ENCODE results near the gene GET4. TPM values are rescaled to one million over a fixed set of nuclear protein-coding genes. Genes with fewer than 3 reads are reported as not detected.
A peak's percentile ranks its signal among the peaks of the same experiment; 100 is the strongest.

GET4 gene
- total and polyA plus RNA-seq, 2 experiments from 2014 or later, result 55.0 to 75.4 TPM

DNA sequence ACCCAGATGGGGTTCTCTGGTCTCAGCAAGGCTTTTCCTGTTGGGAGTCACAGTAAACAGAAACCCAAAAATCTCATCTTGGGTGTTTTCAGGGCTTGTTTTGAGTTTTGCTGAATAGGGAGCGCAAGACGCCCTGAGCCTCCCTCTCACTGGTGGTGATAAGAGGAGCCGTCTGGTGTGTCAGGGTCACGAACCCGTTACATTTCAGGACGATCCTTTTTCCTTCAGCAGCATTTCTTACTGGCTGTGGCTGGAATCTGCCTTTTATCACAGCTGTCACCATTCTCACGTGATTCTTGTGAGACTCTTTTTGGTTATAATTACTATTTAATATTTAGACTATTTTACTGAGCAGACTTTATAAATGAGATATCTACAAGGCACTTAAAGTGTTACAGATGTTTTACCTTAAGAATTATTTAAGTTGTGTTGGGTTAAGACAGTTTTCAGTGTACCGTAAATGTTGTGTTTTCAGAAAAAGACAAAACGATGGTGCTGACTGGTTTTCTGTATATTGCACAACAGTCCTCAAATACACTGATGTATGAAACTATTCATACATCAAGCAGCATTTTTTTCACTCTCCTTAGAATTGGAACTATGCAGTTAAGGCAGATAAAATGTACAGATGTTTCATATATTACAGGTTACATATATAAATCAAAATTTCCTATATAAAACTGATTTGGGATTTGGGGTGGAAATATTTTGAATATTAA is 2.2 kb upstream of the GET4 start:
- TF ChIP-seq, protein P1, sequence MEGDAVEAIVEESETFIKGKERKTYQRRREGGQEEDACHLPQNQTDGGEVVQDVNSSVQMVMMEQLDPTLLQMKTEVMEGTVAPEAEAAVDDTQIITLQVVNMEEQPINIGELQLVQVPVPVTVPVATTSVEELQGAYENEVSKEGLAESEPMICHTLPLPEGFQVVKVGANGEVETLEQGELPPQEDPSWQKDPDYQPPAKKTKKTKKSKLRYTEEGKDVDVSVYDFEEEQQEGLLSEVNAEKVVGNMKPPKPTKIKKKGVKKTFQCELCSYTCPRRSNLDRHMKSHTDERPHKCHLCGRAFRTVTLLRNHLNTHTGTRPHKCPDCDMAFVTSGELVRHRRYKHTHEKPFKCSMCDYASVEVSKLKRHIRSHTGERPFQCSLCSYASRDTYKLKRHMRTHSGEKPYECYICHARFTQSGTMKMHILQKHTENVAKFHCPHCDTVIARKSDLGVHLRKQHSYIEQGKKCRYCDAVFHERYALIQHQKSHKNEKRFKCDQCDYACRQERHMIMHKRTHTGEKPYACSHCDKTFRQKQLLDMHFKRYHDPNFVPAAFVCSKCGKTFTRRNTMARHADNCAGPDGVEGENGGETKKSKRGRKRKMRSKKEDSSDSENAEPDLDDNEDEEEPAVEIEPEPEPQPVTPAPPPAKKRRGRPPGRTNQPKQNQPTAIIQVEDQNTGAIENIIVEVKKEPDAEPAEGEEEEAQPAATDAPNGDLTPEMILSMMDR (IDR thresholded peaks at IDR 0.05; ENCODE audit: low read depth, low read length), result no peak
- Histone ChIP-seq H3K27me3 (no peaks in the 10 kb centered on the region), H3K27ac (peak overlapping the region; percentile 85), H3K4me1 (ENCODE audit: low read depth) (peaks cover 19% of the 10 kb centered on the region), H3K4me3 (no peak overlapping the region), H3K9me3 (ENCODE audit: low read depth) (no peaks in the 10 kb centered on the region), H3K36me3 (peaks cover 17% of the 10 kb centered on the region)
- DNase-seq (ENCODE audit: low read depth in 1 of 2, low spot score in 1 of 2), result peak; percentile 52 to 56

- no peaks in the 10 kb centered on the region for H3K9me3 ChIP-seq (ENCODE audit: low read depth)
- DNase-seq (ENCODE audit: low read depth in 1 of 2, low spot score in 1 of 2), result no peak
- peaks cover 10% of the 10 kb centered on the region for H3K36me3 ChIP-seq
- H3K4me3 ChIP-seq, result no peak overlapping the region
- peak overlapping the region; percentile 85 for H3K27ac ChIP-seq
- H3K4me1 ChIP-seq (ENCODE audit: low read depth), result peaks cover 19% of the 10 kb centered on the region
- TF ChIP-seq, protein P1 (IDR thresholded peaks at IDR 0.05; ENCODE audit: low read depth, low read length), result no peak
- H3K27me3 ChIP-seq, result no peaks in the 10 kb centered on the region
Measured at GRCh38 chr7:875051-875450, 1.3 kb upstream of the GET4 start.

DNA sequence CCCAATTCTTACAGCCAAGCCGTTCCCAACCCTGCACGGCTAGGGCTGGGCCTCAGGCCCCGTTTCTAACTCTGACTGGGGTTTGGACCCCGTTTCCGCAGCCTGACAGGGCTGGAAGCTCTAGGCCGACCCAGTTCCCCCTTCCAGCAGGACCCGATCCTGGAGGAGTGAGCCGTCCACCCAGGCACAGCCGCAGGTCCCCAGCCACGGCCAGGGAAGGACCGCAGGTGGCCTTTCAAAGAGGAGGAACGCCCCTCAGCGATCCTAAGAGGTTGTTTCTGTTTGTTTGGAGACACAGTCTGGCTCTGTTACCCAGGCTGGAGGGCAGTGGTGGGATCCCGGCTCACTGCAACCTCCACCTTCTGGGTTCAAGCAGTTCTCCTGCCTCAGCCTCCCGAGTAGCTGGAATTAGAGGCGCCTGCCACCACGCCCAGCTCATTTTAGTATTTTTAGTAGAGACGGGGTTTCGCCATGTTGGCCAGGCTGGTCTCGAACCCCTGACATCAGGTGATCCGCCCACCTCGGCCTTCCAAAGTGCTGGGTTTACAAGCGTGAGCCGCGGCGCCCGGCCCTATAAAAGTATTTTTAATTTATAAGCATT is 778 bp upstream of the GET4 start:
- Histone ChIP-seq H3K27ac (peak overlapping the region; percentile 85), H3K4me3 (no peak overlapping the region), H3K27me3 (no peaks in the 10 kb centered on the region), H3K36me3 (peaks cover 10% of the 10 kb centered on the region), H3K9me3 (ENCODE audit: low read depth) (no peaks in the 10 kb centered on the region), H3K4me1 (ENCODE audit: low read depth) (peaks cover 19% of the 10 kb centered on the region)
- DNase-seq (ENCODE audit: low read depth in 1 of 2, low spot score in 1 of 2), result no peak
- TF ChIP-seq, protein P1 (IDR thresholded peaks at IDR 0.05; ENCODE audit: low read depth, low read length), result no peak

GRCh38 chr7:876972-877311 is 588 bp downstream of the GET4 start:
- TF ChIP-seq, protein P1 (IDR thresholded peaks at IDR 0.05; ENCODE audit: low read depth, low read length), result no peak
- H3K4me3 ChIP-seq, result peak overlapping the region; percentile 98
- peaks cover 9% of the 10 kb centered on the region for H3K36me3 ChIP-seq
- H3K4me1 ChIP-seq (ENCODE audit: low read depth), result peaks cover 19% of the 10 kb centered on the region
- H3K27me3 ChIP-seq, result no peaks in the 10 kb centered on the region
- peak in 1 of 2 donors; percentile 21 for DNase-seq (ENCODE audit: low read depth in 1 of 2, low spot score in 1 of 2)
- H3K9me3 ChIP-seq (ENCODE audit: low read depth), result no peaks in the 10 kb centered on the region
- peak overlapping the region; percentile 90 for H3K27ac ChIP-seq

DNA sequence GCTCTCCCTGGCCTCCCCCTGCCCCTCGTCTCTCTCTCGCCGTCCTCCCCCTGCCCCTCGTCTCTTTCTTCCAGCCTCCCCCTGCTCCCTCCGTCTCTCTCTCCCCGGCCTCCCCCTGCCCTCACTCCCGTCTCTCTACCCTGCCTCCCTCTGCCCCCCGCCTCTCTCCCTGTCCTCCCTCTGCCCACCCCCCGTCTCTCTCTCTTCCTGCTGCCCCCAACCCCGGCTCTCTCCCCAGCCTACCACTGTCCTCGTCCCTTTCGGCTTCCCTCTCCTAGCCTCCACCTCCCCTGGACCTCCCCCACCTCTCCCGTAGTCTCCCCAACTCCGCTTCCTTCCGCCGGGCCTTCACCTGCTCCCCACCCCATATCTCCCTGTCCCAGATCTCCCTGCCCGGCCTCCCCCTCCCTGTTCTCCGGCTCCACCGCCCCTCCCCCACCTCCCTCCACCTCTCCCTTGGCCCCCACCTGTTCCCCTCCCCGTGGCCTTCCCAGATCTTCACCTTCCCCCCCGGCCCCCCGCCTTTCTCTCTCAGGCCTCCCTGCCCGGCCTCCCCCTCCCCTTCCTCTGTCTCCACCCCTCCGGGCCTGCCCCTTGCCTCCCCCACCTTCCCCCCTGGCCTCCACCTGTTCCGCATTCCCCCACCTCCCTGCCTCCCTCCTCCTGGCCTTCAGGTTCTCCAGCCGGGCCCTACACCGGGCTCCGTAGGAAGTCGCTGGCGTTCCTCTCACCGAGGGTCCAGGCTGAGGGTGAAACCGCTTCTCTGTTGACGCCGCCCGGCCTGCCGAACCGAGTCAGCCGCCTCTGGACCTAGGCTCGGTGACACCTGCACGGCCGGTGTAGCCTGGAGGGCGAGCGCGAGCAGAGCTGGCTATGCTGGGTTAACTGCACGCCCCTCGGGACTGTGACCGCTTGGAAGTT is 1.2 kb downstream of the GET4 start:
- H3K36me3 ChIP-seq, result peaks cover 3% of the 10 kb centered on the region
- H3K4me1 ChIP-seq (ENCODE audit: low read depth), result peaks cover 19% of the 10 kb centered on the region
- TF ChIP-seq, protein P1 (IDR thresholded peaks at IDR 0.05; ENCODE audit: low read depth, low read length), result no peak
- H3K27ac ChIP-seq, result peak overlapping the region; percentile 90
- H3K27me3 ChIP-seq, result no peaks in the 10 kb centered on the region
- no peak for DNase-seq (ENCODE audit: low read depth in 1 of 2, low spot score in 1 of 2)
- H3K9me3 ChIP-seq (ENCODE audit: low read depth), result no peaks in the 10 kb centered on the region
- peak overlapping the region; percentile 98 for H3K4me3 ChIP-seq

All from cardiac muscle cell (in vitro differentiated cells and primary cell).